ENCODE measurements around the gene BRD1.

GRCh38 chr22:49735411-49735900, 92.2 kb downstream of the BRD1 start:
- TF ChIP-seq CTCF (IDR thresholded peaks at IDR 0.05) (no peak), POLR2A (IDR thresholded peaks at IDR 0.05) (no peak)

Measured in uterus (tissue), 2 donors.